Hematopoietic multipotent progenitor cell treated with erythropoietin and hydrocortisone succinate and interleukin-3 and kit ligand, for 8 days (in vitro differentiated cells): Measurements from ENCODE around the gene STUB1.

ENCODE experiments used
- DNase-seq: peaks from one replicate; pipeline ENCODE4 v3.0.0-alpha.2; 2015

The STUB1 gene

DNA sequence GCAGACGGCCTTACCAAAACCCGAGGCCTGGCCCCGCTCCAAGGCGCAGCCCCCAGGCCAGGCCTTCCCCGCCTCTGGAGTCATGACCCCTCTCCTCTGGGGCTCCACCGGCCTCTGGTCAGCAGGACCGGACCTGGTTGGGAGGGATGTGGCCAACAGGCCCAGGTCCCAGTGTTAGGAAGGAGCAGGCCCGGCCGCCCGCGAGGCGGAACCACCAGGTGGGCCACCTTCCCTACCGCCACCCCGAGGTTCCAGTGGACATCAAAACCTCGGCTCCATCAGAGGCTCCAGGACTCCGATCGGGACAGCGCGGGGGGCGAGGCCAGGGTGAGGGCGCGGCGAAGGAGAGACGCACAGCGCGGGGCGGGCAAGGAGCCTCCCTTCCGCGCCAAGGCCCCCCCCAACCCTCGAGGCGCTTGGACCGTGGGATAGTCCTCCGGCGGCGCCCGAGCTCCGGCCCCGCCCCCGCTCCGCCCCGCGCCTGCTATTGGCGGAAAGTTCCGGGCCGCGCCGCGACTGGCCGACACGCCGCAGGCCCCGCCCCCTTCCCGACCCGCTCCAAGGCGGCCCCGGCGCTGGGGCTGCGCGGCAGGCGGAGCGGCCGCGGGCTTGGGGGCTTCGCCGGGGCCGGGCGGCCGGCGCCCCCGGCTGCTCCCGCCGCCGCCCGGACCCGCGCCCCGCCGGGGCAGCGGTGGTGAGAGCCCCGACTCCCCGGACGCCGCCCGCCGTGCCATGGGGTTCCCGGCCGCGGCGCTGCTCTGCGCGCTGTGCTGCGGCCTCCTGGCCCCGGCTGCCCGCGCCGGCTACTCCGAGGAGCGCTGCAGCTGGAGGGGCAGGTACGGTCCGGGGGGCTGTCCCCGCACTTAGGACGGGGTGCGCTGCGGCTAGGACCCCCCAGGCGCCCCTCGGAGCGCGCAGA is 34.6 kb downstream of the STUB1 start, which contains the start of gene METRN:
TSS of gene METRN (plus strand) at position 561 of the 919 bp plus-strand sequence. CDS start at position 733, 172 bp downstream.
- peak; percentile 83 for DNase-seq

GRCh38 chr16:715477-716199 is 35.4 kb downstream of the STUB1 start:
- no peak for DNase-seq

DNA sequence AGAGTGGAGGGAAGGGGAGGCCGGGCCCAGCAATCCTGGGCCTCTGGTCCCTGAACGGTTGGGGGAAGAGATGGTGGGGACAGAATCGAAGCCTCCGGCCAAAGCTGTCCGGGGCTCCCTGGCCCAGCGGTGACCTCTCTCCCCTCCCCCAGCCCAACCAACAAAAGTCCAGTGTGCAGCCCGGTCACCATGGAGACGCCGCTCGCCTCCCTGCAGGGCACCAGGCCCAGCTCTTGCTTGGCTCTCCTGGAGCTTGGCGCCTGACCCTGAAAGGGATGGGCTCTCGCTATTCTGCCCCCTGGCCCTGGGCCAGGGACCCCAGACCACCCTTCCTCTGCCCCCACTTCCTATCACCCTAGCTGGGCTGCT is 36.0 kb downstream of the STUB1 start:
- DNase-seq: no peak

GRCh38 chr16:716768-717325 is 36.6 kb downstream of the STUB1 start:
- DNase-seq: no peak

DNA sequence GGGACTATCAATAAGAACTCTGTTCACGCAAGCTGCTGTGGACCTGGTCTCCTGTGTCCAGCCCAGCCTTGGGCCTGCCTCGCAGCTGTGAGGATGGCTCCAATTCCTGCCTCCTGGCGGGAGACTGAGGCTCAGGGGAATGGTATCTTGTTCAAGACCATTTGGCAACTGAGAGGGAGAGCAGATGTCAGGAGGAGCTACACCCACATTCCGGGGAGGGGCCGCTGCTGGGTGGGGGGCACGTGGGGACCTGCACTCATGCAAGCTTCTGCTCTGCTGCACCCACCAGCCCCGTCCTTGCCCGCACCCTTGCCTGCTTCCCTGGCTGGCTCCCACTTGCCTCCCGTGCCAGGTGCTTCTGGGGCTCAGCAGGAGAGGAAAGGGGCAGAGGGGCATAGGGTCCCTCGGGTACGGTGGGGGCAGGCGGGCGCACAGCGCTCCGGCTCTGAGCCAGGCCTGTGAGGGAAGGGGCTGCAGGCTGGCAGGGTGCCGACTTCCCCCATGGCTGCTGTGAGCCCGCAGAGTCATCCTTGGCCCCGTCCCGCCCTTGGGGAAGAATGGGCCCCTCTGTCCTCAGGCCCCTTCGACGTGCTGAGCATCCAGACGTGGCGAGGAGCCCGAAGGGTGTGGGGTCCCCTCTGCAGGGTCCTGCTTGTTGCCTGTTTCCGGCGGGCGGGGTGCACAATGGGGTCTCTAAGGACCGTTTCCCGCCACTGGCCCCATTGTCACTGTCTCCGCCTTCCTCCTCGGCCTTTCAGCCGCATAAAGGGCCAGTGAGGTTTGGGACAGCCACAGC is 37.4 kb downstream of the STUB1 start:
- no peak for DNase-seq

DNA sequence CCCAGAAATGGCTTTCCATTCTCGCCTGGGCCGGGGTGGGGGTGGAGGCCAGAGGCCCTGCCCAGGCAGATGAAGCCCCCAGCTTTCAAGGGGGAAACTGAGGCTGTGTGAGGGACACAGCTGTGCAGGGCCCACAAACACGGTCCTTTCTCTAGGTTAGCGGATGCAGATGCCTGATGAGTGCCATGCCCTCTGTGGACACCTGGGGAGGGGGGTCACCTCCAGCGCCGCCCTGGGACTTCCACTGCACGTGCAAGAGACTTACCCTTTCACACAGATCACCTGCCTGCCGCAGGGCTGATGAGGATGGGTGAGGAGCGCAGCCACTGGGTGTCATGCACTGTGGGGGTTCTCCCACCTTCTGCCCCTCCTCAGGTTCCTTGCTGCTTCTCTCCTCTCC is 38.2 kb downstream of the STUB1 start:
- DNase-seq: no peak

GRCh38 chr16:718922-719321 is 38.7 kb downstream of the STUB1 start:
- DNase-seq: no peak

DNA sequence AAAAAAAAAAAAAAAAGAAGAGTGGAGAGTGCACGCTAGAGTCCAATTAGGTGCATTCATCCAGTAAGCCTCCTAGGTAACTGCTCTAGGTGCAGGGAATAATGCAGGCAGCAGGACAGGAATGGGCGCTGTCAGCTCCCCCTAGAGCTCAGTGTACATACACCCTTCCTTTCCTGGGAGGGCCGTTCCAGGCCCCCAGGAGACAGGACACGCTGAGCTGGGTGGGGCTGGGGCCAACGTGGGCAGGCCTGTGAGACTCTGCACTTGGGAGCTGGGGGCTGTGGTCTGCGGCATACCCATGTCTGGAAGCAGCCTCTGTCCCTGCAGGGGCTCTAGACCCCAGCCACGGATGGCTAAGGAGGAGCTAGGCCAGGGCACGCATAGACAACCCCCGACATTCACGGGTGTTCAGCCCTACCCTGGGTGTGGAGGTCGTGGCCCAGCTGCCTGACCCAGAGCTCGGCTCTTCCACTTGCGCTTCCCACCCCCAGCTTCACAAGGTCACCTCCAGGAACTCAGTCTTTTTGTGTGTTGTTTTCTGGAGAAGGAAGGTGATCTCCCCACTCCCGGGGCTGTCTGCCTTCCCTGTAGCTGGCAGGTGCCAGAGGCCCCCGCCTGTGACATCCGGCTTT is 39.7 kb downstream of the STUB1 start:
- DNase-seq: peak; percentile 60

GRCh38 chr16:720447-720989 is 40.3 kb downstream of the STUB1 start:
- DNase-seq: peak; percentile 69

GRCh38 chr16:720990-721764 is 41.0 kb downstream of the STUB1 start, which contains the start of gene ANTKMT:
TSS of gene ANTKMT (plus strand) at chr16:721146. CDS start at chr16:721275, 129 bp downstream.
- peak; percentile 88 for DNase-seq

DNA sequence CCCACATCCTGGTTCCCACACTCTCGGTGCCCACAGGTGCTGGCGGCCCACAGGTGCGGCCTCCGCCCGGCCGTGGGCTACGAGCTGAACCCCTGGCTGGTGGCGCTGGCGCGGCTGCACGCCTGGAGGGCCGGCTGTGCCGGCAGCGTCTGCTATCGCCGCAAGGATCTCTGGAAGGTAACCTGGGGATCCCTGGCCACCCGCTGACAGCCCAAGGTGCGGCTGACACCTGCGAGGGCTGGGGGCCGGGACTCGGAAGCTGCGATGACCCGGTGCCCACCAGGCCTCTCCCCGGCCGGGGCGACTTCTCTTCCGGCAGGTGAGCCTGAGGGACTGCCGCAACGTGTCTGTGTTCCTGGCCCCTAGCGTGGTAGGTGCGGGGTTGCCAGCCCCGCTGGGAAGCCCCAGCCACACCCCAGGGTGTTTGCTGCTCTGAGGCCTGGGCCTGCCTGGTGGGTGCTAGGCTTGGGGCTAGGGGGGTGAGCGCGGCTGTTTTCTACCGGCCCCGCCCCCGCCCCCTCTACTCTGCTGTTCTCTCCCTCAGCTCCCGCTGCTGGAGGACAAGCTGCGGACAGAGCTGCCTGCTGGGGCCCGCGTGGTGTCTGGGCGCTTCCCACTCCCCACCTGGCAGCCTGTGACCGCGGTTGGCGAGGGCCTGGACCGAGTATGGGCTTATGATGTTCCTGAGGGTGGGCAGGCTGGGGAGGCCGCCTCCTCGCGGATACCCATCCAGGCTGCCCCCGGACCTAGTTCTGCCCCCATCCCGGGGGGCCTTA is 41.7 kb downstream of the STUB1 start:
- no peak for DNase-seq

- DNase-seq: no peak
These were observed 42.8 kb downstream of the STUB1 start for GRCh38 chr16:722835-723633.

GRCh38 chr16:723695-724094 is 43.5 kb downstream of the STUB1 start:
- no peak for DNase-seq

DNA sequence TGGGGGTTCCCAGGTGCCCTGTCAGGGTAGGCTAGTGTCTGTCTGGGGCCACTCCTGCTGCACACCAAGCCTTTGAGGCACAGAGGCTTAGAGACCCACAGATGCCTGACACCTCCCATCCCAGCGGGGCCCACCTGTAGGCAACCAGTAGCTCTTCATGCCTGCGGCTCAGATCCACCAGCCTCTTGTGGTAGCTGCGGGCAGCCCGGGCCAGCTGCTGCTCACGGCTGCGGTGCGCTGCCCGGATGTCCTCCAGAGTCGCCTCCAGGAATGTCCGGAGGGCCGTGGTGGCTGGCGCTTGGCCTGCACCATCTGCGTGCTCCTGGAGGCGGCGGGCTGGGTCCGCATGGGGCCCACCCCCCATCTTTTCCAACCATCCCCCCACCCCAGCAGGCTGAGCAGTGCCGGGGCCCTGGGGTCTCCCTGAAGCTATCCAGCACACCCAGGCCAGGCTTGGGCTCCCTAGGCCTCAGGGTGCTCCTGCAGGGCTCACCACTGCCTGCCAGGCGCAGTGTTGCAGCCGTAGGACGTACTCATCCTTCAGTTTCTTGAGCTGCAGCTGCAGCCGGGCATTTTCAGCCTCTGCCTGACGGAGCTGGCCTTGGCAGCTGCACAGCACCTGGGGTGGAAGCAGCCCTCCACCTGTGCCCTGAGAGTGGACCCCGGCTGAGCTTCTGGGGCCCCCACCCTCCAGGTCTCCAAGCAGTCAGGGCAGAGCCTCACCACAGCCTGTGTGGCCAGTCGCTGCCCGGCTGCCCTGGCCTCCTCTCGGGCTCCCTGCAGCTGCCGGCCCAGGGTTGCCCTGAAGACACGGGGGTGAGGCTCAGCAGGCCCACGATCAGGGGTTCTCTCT is 44.2 kb downstream of the STUB1 start:
- DNase-seq: no peak

- DNase-seq: no peak
These were observed 44.8 kb downstream of the STUB1 start for GRCh38 chr16:725041-725376.

- no peak for DNase-seq
These were observed 45.4 kb downstream of the STUB1 start for GRCh38 chr16:725463-726187.

GRCh38 chr16:726188-726437 is 45.9 kb downstream of the STUB1 start:
- DNase-seq: no peak
